Tibial nerve (tissue), 4 donors: ENCODE data around the gene DOCK9.

Experiments
- CTCF ChIP-seq, 5 experiments: fragments of 200-600 bp in 3 of 5; fragments of 450-650 bp in 2 of 5; sonication (generic) in 3 of 5; IDR thresholded peaks; one replicate each; pipeline ENCODE4 v1.5.1; 2016 to 2019; ENCODE audit warnings: antibody characterized with exemption in 5 of 5, mild to moderate bottlenecking in 3 of 5, moderate library complexity in 2 of 5
- EP300 ChIP-seq, 2 donors: sonication (generic); formaldehyde crosslinking; IDR thresholded peaks; one replicate each; pipeline ENCODE4 v1.6.1; 2017; ENCODE audit warnings: antibody characterized with exemption in 2 of 2, mild to moderate bottlenecking in 1 of 2

DNA sequence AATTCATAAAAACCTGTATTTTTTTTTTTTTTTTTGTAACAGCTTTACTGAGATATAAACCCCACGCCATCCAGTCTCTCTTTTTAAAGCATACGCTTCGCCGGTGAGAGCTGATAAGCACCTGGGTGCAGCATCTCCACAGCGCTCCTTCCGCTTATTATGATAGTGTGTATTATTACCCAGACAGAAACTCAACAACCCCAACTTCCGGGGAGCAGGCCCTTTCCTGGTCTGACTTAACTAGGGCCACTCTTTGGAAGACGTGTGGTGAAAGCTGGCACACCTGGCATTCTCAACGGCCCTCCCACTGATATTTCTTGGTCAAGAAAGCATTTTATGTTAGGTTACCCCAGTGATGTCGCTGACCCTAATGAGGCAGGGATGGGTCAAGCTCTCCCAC lies 173.9 kb downstream of the DOCK9 start:
- TF ChIP-seq CTCF (IDR thresholded peaks at IDR 0.05) (no peak), EP300 (IDR thresholded peaks at IDR 0.05) (no peak)
